GM19328 (cell line): ENCODE data around the gene RBM45.
"Not testable (repeated sequence)": the region's sequence is repeated elsewhere in the genome, so short reads cannot be mapped to it uniquely, and the experiment has no call there.

Source experiments
- ATAC-seq: cut with Tn5 transposase; IDR thresholded peaks from one replicate; pipeline ENCODE4 v1.9.1; 2021; ENCODE audit warnings: mild to moderate bottlenecking, moderate library complexity; ENCODE audit not compliant: unreplicated experiment

The RBM45 gene

GRCh38 chr2:178105566-178105965 lies 6.7 kb upstream of the RBM45 start:
- ATAC-seq = no peak

DNA sequence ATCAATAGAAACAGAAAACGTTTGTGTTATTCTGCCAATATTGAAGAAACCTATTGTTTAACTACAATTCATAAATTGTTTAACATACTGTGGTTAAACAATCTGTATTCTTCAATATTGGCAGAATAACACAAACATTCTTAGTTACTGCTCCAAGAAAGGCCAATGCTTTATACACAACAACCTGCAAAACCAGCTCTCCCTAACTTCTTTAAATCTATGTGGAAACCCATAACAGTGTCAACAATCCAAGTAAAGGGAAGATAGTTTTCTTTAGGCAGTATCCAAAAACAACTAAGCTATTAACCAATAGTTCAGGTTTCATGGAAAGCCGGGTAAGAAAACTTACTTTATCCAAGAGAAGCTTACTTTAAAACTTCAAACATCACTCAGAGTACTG lies 6.2 kb upstream of the RBM45 start:
- ATAC-seq = no peak

GRCh38 chr2:178108176-178108575 lies 4.1 kb upstream of the RBM45 start:
- ATAC-seq = no peak

- no peak for ATAC-seq
These were observed 2.4 kb upstream of the RBM45 start for GRCh38 chr2:178109813-178110212.

DNA sequence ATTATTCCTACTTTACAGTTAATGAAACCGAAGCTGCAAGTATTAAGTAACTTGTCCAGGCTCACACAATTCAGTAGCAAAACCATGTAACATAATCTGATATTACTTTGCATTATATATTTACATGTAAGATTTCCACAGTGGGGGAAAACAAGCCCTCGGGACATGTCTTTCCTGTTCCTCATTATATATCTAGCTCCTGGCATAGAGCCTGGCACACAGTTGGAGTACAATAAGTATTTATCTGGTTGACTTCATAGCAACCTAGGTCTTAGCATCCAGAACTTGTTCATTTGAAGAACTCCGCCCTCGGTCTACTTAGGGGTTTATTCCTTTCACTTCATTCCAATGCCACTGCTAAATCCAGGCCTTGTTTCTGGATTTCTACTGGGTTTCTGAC lies 1.6 kb upstream of the RBM45 start:
- no peak for ATAC-seq

DNA sequence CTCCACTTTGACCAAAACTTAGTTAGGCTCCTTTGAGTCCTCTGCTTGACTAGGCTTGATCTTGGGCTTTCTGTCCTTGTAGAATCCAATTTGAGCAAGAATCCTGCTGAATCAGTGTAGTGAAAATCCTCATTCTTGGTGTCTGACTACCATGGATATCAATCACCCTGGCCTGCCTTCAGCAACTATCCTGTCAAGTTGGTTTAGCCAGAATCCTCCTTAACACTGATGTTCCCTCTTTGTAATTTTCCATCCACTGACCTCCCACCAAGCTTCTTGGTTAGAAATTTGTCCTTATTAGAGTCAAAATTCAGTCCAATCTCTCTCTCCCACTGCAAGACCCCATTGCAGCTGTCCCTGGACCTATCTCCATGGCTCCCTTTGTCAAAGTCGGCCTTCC lies 494 bp upstream of the RBM45 start:
- no peak for ATAC-seq

GRCh38 chr2:178114462-178114861 lies 2.2 kb downstream of the RBM45 start:
- ATAC-seq = peak; percentile 37

GRCh38 chr2:178115271-178115670 lies 3.0 kb downstream of the RBM45 start:
- no peak for ATAC-seq

GRCh38 chr2:178117725-178118124 lies 5.5 kb downstream of the RBM45 start:
- no peak for ATAC-seq

GRCh38 chr2:178119179-178119922 lies 7.1 kb downstream of the RBM45 start:
- no peak for ATAC-seq

- ATAC-seq = no peak
These were observed 10.9 kb downstream of the RBM45 start for GRCh38 chr2:178123163-178123562.

GRCh38 chr2:178125125-178125524 lies 12.9 kb downstream of the RBM45 start:
- ATAC-seq = no peak

GRCh38 chr2:178125862-178126261 lies 13.6 kb downstream of the RBM45 start:
- no peak for ATAC-seq

DNA sequence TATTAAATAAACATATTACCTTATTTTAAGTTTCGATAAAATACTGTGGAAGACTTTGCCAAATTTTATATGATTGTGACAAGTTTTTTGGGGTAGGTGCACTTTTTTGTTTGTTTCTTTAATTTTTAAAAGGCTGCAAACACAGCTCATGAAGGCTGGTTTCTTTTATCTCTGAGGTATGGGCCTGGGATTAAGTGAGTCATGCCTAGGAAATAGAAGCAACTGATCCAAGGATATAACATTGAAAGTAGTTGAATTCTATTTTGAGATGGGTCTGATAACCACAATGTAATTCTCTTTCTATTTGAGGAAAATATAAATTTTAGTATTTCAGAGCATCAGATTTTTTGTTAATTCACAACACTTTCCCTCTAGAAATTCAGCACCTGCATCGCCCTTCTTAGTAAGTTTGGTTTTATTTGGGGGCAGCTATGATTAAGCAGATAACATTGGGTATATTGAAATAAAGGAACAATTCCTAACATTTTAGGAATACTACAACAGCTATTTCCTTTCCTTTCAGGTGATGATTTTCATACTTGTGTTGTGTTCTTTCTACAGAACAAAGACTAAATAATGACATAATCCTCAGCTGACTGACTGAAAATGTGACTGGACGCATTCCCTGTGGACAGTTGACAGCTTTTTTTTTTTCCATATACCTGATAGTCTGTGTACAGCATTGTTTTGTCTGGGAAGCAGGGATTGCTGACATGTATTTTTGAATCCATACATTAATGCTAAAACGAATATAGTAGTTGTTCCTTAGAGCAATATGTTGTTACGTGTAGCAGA lies 16.8 kb downstream of the RBM45 start:
- ATAC-seq = no peak

DNA sequence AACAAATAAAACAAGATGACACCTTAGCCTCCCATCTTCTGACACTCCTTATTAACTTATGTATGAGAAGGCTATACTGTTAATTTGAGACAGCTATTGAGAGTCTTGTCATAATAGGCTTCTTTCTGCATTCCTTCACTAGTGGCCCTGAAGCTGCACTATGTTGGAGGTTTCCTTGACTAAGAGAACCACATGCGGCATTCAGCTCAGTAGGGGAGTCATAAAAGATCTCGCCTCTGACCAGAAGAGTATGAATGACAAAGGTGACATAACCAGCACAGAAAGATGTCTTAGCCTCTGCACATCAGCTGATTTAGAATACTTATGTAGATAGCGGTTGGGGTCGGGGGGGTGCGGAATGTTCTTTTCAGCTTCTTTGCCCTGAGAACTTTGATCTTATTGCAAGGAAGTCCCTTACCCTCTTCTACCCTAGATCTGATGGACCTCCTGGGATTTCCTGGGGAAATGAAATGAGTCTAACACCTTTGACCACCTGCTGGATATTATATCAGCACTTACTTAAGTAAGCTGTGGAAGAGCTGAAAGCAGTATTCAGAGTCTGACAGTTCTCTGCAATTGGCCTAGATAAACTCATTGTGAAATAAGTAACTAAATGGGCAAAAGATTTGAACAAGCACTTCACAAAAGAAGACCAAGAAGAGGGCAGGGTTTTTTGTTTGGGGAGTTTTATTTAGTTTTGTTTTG lies 24.2 kb downstream of the RBM45 start:
- ATAC-seq = no peak

DNA sequence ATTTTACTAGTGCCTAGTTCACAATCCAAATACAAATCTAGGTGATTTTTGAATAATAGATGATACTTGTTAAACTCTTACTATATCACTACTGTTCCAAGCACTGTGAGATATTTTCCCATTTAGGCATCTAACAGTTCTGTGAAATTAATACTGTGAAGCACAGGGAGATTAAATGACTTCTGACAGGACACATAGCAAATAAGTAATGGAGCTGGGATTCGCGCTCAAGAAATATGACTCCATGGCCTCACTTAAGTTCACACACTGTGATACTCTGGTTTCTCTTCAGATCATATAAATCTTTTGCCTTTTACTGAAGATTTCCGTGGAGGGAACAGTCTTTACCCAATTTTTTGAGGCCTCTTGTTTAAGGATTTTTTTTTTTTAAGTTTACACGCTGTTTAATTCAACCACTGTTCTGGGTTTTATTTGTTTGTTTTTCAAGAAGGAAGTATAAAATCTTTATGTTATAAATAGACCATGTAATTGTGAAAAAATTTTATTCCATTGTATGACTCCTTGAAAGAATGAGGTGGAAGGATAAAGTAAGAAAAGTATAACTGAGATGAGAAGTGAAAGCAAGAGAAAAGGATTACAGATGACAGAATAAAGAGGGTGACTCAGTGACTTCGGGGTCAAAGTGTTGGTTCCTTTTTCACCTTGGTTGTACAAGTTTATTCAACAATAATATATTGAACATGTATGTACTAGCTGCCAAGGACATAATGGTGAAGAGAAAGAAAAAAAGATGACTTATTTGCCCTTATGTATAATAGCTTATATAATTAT lies 30.2 kb downstream of the RBM45 start:
- ATAC-seq = no peak

GRCh38 chr2:178143481-178143880 lies 31.2 kb downstream of the RBM45 start:
- ATAC-seq = no peak

GRCh38 chr2:178152033-178152432 lies 39.8 kb downstream of the RBM45 start:
- ATAC-seq = no peak

DNA sequence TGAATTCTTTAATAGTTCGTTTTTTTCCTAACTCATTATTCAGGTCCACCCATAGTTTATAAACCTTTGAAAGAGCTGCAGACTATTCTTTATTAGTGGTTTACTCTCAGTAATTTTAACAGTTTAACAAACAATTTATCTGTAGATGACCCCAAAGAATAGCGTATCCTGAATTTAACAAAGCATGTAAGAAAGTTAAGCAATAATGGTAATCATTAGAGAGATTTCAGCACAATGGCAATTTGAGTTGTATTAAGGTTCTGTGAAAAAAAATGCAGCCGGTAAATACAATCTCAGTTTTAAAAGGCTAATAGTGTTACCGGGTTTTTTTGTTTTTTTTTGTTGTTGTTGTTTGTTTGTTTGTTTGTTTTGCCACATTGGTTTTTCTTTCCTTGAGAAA lies 40.3 kb downstream of the RBM45 start:
- ATAC-seq = no peak

DNA sequence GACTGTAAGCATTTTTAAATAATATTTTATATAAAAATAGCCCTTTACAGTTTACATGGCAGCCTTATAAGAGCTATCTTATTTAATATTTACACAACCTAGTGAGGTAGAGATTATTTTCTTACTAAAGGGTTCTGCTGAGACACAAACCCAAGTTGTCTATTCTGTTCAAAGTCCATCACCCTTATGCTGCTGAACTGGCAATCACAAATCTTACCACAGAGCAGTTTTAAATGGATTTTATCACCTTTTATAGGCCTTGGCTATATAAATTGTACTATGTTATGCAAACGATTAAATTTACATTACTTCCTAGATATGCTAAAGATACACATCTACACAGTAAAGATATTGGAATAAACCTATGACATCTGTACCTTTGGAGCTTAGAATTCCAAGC lies 40.7 kb downstream of the RBM45 start:
- no peak for ATAC-seq

DNA sequence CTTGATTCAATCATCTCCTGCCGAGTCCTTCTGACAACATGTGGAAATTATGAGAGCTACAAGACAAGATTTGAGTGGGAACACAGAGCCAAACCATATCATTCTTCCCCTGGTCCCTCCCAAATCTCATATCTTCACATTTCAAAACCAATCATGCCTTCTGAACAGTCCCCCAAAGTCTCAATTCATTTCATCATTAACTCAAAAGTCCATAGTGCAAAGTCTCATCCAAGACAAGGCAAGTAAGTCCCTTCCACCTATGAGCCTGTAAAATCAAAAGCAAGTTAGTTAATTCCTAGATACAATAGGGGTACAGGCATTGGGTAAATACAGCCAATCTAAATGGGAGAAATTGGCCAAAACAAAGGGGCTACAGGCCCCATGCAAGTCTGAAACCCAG lies 41.6 kb downstream of the RBM45 start:
- ATAC-seq = not testable (repeated sequence)
